HL-60 (cell line): Measurements from ENCODE around the gene MEIKIN.

Experiments used
- POLR2AphosphoS5 ChIP-seq: IDR thresholded peaks from 2 replicates; pipeline ENCODE4 v1.6.1; 2012; ENCODE audit warnings: low read depth
- TF ChIP-seq, protein P1 (sequence below): IDR thresholded peaks from one replicate; pipeline ENCODE4 v1.5.1; 2011; ENCODE audit warnings: low read length, control low read depth, inconsistent platforms; ENCODE audit not compliant: insufficient read depth
- TF ChIP-seq, protein P2 (sequence below): IDR thresholded peaks from 2 replicates; pipeline ENCODE4 v1.6.1; 2012; ENCODE audit warnings: low read depth; ENCODE audit not compliant: insufficient replicate concordance

DNA sequence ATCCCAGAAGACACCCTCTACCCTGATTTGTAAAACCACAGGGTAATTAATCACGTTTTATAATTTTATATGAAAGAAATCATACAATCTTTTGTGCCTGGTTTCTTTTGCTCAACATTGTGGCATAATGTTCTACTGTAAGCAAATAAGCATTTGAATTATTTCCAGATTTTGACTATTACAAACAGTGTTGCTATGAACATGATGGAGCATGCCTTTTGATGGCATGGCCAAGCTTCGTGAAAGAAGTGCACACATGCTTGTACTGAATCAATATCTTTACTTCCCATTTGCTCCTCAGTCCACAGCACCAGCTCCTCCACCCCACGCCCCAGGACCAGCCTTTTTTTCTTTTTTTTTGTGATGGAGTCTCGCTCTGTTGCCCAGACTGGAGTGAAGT is 36.1 kb upstream of the MEIKIN start:
- TF ChIP-seq, protein P1, sequence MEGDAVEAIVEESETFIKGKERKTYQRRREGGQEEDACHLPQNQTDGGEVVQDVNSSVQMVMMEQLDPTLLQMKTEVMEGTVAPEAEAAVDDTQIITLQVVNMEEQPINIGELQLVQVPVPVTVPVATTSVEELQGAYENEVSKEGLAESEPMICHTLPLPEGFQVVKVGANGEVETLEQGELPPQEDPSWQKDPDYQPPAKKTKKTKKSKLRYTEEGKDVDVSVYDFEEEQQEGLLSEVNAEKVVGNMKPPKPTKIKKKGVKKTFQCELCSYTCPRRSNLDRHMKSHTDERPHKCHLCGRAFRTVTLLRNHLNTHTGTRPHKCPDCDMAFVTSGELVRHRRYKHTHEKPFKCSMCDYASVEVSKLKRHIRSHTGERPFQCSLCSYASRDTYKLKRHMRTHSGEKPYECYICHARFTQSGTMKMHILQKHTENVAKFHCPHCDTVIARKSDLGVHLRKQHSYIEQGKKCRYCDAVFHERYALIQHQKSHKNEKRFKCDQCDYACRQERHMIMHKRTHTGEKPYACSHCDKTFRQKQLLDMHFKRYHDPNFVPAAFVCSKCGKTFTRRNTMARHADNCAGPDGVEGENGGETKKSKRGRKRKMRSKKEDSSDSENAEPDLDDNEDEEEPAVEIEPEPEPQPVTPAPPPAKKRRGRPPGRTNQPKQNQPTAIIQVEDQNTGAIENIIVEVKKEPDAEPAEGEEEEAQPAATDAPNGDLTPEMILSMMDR: no peak
- TF ChIP-seq POLR2AphosphoS5: no peak
- TF ChIP-seq, protein P2, sequence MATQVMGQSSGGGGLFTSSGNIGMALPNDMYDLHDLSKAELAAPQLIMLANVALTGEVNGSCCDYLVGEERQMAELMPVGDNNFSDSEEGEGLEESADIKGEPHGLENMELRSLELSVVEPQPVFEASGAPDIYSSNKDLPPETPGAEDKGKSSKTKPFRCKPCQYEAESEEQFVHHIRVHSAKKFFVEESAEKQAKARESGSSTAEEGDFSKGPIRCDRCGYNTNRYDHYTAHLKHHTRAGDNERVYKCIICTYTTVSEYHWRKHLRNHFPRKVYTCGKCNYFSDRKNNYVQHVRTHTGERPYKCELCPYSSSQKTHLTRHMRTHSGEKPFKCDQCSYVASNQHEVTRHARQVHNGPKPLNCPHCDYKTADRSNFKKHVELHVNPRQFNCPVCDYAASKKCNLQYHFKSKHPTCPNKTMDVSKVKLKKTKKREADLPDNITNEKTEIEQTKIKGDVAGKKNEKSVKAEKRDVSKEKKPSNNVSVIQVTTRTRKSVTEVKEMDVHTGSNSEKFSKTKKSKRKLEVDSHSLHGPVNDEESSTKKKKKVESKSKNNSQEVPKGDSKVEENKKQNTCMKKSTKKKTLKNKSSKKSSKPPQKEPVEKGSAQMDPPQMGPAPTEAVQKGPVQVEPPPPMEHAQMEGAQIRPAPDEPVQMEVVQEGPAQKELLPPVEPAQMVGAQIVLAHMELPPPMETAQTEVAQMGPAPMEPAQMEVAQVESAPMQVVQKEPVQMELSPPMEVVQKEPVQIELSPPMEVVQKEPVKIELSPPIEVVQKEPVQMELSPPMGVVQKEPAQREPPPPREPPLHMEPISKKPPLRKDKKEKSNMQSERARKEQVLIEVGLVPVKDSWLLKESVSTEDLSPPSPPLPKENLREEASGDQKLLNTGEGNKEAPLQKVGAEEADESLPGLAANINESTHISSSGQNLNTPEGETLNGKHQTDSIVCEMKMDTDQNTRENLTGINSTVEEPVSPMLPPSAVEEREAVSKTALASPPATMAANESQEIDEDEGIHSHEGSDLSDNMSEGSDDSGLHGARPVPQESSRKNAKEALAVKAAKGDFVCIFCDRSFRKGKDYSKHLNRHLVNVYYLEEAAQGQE: no peak
